Hematopoietic multipotent progenitor cell treated with erythropoietin and hydrocortisone succinate and interleukin-3 and kit ligand, for 8 days (in vitro differentiated cells): ENCODE data around the gene PDZD4.

Experiments
- DNase-seq: peaks from one replicate; pipeline ENCODE4 v3.0.0-alpha.2; 2015

The PDZD4 gene

DNA sequence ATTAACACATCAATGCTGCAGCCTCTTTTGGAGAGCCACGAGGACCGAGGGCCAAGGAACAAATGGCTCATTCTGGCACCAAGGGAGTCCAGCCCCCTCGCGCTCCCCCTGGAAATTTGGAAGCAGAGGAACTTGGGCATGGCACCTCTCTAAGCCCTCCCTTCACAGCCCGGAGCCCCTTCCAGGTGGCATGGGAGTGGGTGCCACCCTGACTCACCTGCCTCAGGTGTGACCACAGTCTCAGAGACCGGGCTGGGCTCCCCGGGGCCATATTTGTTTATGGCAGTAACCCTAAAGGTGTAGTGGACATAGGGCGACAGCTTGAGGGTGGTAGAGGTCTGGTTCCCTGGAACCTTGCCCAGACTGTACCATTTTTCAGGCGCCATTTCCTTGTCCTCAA, 36.8 kb upstream of the PDZD4 start:
- DNase-seq, result no peak

- no peak for DNase-seq
Observed at GRCh38 chrX:153866302-153867019, 36.1 kb upstream of the PDZD4 start.

DNA sequence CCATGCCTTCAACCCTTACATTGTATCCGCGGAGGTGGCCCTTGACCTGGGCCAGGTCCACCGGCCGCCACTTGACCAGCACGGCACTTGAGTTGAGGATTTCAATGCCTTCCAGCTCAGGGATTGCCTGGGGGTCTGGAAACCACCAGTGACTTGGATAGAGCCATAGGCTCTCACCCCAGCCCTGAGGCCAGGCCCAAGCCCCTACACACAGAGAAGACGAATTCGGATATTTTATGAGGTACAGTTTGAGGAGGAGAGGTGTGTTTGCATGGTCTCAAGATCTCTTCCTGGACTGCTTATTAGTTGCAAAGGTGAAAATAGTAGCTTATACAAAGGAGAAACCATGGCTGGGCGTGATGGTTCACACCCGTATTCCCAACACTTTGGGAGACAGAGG, 35.3 kb upstream of the PDZD4 start:
- no peak for DNase-seq

DNA sequence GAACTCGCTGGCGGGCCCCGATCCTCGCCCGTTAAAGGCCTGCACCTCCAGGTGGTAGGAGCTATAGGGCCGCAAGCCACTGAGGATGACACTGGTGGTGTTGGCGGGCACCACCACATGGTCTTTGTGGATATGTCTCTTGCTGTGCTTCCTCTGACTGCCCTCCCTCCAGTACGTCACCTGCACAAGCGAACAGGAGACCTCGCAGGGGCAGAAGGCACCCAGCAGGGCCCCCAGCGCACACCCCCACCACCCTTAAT, 34.9 kb upstream of the PDZD4 start:
- no peak for DNase-seq

- no peak for DNase-seq
Observed at GRCh38 chrX:153864561-153865320, 34.4 kb upstream of the PDZD4 start.

GRCh38 chrX:153864101-153864500, 33.8 kb upstream of the PDZD4 start:
- no peak for DNase-seq

DNA sequence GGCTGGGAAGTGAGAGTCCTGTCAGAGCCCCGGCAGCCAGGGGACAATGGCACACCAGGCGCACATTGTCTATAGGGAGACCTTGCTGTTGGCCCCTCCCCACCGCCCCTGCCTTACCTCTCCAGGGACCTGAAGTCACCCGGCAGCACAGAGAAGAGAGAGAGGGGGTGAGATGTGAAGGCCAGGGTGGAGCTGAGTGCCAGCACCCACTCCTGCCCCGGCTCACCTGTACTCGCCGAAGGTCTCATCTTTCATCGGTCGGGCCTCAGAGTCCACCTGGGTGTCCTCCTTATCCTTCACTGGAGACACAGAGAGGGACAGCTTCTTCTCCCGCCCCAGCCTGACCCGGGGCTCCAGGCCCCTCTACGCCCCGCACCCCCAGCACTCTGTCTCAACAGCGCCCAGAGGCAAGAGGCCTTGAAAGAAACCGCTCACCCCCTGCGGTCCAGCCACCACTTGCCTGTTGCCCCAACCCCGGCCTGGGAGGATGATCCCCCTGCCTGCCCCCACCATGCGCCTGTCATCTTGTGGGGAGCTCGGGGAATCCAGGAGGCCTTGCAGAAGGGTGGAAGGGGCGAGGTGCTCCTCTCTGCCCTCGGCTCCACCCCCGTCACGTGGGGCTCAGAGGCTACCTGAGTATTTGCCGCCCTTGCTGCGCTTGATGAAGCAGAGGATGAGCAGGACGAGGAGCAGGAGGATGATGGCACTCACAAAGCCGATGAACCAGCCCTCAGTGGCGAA, 33.1 kb upstream of the PDZD4 start:
- no peak for DNase-seq

DNA sequence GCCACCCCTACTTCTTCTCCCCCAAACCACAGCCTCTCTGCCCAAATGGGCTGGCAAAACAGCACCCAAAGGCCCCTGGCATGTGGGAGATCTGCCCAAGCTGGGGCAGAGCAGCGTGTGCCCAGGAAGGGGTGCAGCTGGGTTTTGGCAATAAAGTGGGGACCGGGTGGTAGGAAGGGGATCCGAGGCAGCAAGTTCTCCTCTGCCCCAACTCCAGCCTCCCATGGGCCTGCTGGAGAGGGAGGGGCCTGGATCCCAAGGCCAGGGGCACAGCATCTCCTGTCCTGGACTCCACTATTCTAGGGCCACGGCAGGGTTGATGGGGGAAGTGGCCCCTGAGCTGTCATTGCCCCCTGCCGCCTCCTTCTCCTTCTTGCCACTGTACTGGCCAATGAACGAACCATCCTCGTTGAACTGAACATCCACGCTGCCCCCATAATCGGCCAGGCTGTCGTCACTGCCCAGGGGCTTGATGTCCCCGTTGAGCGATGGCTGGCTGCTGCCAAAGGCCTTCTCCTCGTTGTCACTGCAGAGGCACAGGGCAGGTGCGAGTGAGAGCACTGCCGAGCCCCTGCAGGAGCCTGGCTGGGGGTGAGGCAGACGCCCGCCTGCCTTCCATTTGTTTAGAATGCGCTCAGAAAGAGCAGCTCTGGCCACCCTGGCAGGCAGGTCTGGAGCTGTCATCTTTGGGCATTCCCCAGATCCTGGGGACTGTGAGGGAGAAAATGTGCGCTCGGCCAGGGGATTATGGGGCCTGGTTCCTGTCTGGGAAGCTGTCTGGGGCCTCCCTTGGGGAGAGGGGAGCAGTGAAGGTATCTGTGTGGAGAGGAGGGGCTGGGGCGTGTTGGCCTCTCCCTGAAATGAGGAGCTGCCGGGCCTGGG, 32.3 kb upstream of the PDZD4 start:
- no peak for DNase-seq

DNA sequence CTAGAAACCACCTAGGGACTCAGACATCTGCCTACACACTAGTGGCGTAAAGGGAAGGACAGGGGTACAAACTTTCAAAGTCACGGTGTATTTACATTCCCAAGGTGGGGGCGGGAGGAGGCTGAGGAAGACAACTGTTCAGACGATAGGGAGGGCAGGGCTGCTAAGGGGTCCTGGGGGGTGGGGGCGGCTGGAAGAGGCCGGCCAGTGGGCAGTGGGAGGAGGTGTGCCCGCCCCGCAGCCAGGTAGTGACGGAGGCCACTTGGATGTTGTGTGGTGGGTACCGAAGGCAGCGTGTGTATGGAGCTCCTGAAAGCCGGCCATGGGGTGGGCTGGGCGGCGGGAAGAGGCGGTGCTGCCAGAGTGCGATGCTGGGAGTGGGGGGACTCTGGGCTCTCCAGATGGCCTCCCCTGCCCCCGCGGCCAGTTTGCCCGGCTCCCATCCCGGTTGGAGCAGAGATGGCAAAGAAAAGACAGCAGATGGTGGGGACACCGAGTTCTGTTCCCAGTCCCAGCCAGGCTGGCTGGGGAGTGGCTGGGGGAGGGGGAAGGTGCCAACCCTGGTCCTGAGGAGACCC, 31.5 kb upstream of the PDZD4 start:
- no peak for DNase-seq

- DNase-seq, result no peak
Observed at GRCh38 chrX:153861151-153861550, 30.8 kb upstream of the PDZD4 start.

- DNase-seq, result no peak
Observed at GRCh38 chrX:153857348-153857903, 27.1 kb upstream of the PDZD4 start.

DNA sequence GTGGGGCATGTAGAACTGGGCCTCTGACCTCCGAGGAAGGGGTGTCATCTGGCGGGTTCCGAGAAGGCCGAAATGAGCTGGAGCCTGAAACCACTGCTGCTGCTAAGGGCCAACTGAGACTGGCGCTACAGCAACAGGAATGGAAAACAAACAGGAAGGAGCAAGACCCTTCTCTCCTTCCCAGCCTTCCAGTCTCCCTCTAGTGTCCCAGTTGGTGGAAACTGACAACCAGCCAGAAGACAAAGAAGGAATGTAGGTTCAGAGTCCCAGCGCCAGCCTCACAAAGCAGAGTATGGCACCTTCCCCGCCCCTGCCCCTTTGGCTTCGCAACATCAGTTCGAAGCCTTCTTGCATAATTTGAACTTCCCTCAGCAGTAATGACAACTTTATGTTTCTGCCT, 24.4 kb upstream of the PDZD4 start:
- DNase-seq, result no peak

- no peak for DNase-seq
Observed at GRCh38 chrX:153853902-153854267, 23.5 kb upstream of the PDZD4 start.

GRCh38 chrX:153853180-153853901, 23.0 kb upstream of the PDZD4 start:
- no peak for DNase-seq

GRCh38 chrX:153851981-153852380, 21.6 kb upstream of the PDZD4 start:
- DNase-seq, result no peak

DNA sequence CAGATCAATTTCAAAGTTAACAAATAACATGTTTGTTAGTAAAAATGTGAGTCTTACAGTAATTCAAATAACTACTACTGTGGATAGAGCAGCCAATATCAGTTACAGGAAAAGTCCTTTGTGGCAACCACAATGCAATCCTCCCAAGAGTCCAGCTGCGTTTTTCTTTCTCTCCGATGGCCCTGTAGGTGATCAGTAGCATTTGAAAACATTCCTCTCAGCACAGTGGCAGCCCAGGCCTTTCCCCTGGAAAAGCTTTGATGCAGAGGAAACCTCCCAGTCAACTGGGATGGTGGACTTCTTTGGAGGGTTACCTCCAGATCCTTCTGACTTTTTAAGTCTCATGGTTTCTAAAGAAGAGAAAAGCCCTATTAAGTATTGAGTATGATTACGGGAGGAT, 18.0 kb upstream of the PDZD4 start:
- DNase-seq, result no peak

GRCh38 chrX:153845842-153846241, 15.5 kb upstream of the PDZD4 start:
- DNase-seq, result no peak

DNA sequence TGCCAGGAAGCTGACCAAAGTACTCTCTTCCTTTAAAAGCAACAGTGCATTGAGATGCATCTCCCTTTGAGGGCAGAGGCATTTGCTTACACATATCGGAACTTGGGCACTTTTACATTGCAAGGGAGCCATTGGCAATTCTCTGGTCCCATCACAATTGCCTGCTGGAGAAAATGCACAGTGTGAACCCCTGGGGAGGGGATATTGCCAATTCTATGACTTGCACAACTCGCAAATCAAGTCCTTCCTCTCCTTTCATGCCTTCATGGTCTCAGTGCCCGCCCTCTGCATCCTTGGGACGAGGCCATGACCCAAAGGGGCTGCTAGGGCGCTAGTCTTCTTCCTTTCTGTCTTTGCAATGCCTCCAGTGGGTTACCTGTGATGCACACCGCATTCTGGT, 14.9 kb upstream of the PDZD4 start:
- DNase-seq, result no peak

- DNase-seq, result no peak
Observed at GRCh38 chrX:153844509-153845082, 14.3 kb upstream of the PDZD4 start.

GRCh38 chrX:153836921-153837320, 6.6 kb upstream of the PDZD4 start:
- DNase-seq, result no peak

DNA sequence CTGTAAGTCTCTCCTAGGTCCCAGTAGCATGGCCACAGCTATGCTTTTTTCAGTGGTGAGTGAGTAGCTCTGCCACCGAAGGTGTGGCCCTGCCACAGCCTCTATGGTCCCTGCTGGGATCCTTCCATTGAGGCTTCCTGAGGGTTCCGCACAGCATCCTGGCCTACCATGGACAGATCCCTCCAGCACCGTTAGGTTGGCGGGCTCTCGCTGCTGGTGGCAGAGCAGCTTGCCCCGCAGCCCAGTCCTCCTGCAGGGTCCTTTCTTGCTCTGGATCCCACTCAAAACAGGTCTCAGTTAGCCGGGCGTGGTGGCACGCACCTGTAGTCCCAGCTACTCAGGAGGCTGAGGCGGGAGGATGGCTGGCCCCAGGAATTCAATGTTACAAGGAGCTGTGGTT, 2.4 kb upstream of the PDZD4 start:
- no peak for DNase-seq
